GM08714 (cell line): Measurements from ENCODE around the gene PTPN13.
"Not testable (repeated sequence)": the region's sequence is repeated elsewhere in the genome, so short reads cannot be mapped to it uniquely, and the experiment has no call there.

Experiments used
- H3K4me3 ChIP-seq: fragments of 200-500 bp; sonication (Bioruptor generic); 2 replicates; pipeline ENCODE4 v1.5.1; 2014; ENCODE audit warnings: mild to moderate bottlenecking, low read length, inconsistent platforms
- ZNF274 ChIP-seq: IDR thresholded peaks from 2 replicates; pipeline ENCODE4 v1.6.1; 2012; ENCODE audit warnings: mild to moderate bottlenecking, low read depth, low read length

Gene PTPN13

GRCh38 chr4:86685401-86685800 is 91.3 kb downstream of the PTPN13 start:
- TF ChIP-seq ZNF274: no peak

GRCh38 chr4:86686741-86687140 is 92.6 kb downstream of the PTPN13 start:
- H3K4me3 ChIP-seq: no peak overlapping the region
- no peak for TF ChIP-seq ZNF274

More at GRCh38 chr4:86685401-86685800, 91.3 kb downstream of the PTPN13 start:
- H3K4me3 ChIP-seq: no peak overlapping the region

GRCh38 chr4:86688026-86688425 is 93.9 kb downstream of the PTPN13 start:
- TF ChIP-seq ZNF274: no peak
- H3K4me3 ChIP-seq: no peak overlapping the region

- H3K4me3 ChIP-seq: no peak overlapping the region
- no peak for TF ChIP-seq ZNF274
These were observed 110.5 kb downstream of the PTPN13 start for GRCh38 chr4:86704601-86705000.

GRCh38 chr4:86706923-86707597 is 112.9 kb downstream of the PTPN13 start:
- no peak overlapping the region for H3K4me3 ChIP-seq
- TF ChIP-seq ZNF274: no peak

GRCh38 chr4:86717651-86718050 is 123.5 kb downstream of the PTPN13 start:
- no peak overlapping the region for H3K4me3 ChIP-seq
- no peak for TF ChIP-seq ZNF274

GRCh38 chr4:86718152-86718551 is 124.0 kb downstream of the PTPN13 start:
- TF ChIP-seq ZNF274: no peak

GRCh38 chr4:86719149-86719548 is 125.0 kb downstream of the PTPN13 start:
- not testable (repeated sequence) for H3K4me3 ChIP-seq

More at GRCh38 chr4:86718152-86718551, 124.0 kb downstream of the PTPN13 start:
- H3K4me3 ChIP-seq: no peak overlapping the region

- no peak for TF ChIP-seq ZNF274
- no peak overlapping the region for H3K4me3 ChIP-seq
These were observed 126.5 kb downstream of the PTPN13 start for GRCh38 chr4:86720508-86721068.

GRCh38 chr4:86721412-86721811 is 127.3 kb downstream of the PTPN13 start:
- TF ChIP-seq ZNF274: no peak
- no peak overlapping the region for H3K4me3 ChIP-seq

GRCh38 chr4:86730310-86730709 is 136.2 kb downstream of the PTPN13 start:
- no peak overlapping the region for H3K4me3 ChIP-seq
- no peak for TF ChIP-seq ZNF274

- H3K4me3 ChIP-seq: no peak overlapping the region
- no peak for TF ChIP-seq ZNF274
These were observed 143.1 kb downstream of the PTPN13 start for GRCh38 chr4:86737244-86737643.

GRCh38 chr4:86741846-86742245 is 147.7 kb downstream of the PTPN13 start:
- no peak overlapping the region for H3K4me3 ChIP-seq
- TF ChIP-seq ZNF274: no peak

- no peak overlapping the region for H3K4me3 ChIP-seq
- TF ChIP-seq ZNF274: no peak
These were observed 150.5 kb downstream of the PTPN13 start for GRCh38 chr4:86744570-86744969.

- TF ChIP-seq ZNF274: no peak
- no peak overlapping the region for H3K4me3 ChIP-seq
These were observed 155.0 kb downstream of the PTPN13 start for GRCh38 chr4:86749121-86749520.

- TF ChIP-seq ZNF274: no peak
- H3K4me3 ChIP-seq: no peak overlapping the region
These were observed 161.3 kb downstream of the PTPN13 start for GRCh38 chr4:86755388-86755787.

- no peak overlapping the region for H3K4me3 ChIP-seq
- no peak for TF ChIP-seq ZNF274
These were observed 163.4 kb downstream of the PTPN13 start for GRCh38 chr4:86757468-86757867.
